Ammon's horn (tissue), 1 donor: ENCODE data around the gene TMBIM1.
A peak's percentile ranks its signal among the peaks of the same experiment; 100 is the strongest.

Source experiments
- DNase-seq: peaks from one replicate; pipeline ENCODE4 v3.0.0-alpha.2; 2016; ENCODE audit warnings: low spot score

Gene TMBIM1, protein sequence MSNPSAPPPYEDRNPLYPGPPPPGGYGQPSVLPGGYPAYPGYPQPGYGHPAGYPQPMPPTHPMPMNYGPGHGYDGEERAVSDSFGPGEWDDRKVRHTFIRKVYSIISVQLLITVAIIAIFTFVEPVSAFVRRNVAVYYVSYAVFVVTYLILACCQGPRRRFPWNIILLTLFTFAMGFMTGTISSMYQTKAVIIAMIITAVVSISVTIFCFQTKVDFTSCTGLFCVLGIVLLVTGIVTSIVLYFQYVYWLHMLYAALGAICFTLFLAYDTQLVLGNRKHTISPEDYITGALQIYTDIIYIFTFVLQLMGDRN

DNA sequence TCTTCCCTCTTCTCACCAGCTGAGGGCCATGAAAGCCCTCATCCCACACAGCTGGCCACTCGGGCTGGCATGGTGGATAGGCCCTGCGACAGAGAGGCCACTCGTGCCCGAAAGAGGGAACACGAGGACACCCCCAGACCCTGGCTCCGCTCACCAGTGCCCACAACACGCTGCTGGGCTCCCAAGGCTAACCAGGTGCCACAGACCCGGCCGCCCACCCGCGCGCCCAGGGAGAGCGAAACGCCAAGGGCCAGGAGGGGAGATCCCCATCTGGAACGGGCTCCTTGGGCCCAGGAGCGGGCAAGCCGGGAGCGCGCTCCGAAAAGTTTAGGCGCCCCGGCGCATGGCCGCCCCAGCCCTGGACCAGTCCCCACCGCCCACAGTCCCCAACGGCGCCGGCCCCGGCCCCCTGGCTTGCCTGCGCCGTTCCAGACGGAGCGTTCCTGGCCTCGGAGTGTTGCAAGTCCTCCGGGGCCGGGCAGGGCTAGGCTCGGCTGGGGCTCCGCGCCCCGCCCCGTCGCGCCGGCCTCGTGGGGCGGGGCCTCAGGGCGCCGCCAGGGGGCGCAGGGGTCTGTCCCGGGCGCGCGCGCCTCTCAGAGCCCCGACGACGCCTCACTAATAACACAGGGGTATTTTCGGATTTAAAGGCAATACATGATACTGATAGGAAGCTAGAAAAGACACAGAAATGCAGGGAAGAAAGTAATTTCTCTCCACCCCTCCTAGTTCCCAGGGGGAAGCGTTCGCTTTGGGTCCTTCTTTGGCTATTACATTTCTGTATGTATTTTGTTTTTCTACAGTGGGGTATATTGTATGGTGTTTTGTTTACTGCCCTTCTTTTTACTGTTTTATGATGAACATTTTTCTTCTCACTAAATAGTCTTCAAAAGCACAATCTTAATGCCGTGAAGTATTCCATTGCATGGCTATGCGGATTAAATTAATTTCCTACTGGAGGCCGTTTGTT is at the start of gene TMBIM1:
Gene TMBIM1 (minus strand): TSS at position 456 of the 967 bp plus-strand sequence. CDS start 10,362 bp downstream, outside the sequence.
- DNase-seq, result peak; percentile 72

DNA sequence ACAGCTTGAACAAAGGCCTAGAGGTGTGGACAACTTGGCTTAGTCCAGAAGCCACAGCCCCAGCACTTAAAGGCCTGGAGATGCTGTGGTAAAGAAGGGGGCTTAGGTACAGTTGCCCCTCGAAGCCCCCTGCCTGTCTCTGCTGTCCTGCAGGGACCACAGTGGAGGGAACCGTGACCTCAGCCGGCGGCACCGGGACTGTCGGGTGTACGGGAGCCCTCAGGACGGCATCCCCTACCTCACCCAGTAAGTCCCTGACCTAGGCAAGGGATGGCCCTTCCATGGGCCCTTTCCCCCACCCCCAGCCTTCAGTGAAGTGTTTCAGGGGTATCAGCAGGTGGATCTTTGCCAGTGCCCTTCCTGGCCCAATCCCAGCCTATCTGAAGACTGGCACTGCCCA is 49.1 kb upstream of the TMBIM1 start:
- no peak for DNase-seq

DNA sequence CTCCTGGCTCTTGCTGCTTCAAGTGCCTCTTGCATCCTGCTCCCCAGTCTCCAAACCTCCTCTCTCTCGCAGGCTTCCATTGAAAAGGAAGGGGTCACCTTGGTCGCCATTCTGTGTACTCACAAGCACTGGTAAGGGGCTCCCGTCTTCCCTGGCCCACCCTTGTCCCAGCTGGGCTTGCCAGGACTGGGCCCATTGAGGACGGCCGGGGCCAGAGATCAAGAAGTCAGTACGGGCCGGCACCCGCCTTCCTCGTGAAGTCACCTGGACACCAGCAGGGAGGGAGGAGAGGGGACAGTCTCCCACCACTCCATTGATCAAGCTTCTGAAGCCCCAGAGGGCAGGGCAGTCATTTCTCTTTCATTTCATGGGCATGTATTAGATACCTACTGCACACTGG is 48.4 kb upstream of the TMBIM1 start:
- no peak for DNase-seq

DNA sequence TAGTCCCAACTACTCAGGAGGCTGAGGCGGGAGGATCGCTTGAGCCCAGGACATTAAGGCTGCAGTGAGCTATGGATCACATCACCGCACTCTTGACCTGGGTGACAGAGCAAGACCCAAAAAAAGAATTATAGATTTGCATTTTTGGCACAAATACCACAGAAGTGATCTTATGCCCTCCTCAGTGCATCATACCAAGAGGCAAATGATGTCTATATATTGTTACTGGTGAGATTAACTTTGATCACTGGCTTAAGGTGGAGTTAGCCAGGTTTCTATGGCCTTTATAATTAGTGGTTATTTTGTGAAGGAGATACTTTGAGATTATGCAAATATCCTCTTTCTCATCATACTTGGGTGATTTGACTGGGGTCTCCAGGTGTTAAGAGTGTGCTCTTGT is 42.2 kb upstream of the TMBIM1 start:
- no peak for DNase-seq

DNA sequence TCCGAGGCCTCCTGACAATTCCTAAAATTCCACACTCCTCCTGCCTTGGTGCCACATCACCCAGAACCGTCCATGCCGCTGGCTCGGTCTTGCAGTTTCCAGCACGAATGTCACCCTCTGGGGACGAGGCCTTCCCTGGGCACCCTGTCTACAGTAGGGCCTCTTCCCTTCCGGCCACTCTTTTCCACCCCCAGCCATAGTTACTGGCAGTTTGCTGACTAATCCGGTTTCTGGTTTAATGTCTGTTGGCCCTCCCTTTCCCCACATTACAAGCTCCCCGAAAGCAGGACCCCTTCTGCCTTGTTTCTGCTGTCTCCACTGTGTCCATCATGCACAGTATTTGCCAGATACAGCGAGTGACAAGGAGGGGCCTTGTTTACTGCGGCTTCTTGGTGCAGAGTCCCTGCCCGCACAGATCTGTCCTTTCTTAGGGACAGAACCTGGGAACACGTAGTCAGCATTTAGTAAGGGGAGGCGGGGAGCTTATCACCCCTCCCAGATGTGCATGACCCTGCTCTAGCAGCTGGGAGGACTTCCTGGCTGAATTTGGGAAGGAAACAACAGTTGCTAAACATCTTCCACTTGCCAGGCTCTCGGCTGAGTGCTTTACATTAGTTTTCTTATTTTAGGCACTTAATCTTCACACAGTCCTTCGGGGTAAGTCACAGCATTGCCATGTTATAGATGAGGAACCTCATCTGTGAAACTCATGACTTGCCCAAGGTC is 40.8 kb upstream of the TMBIM1 start:
- DNase-seq, result peak; percentile 38

DNA sequence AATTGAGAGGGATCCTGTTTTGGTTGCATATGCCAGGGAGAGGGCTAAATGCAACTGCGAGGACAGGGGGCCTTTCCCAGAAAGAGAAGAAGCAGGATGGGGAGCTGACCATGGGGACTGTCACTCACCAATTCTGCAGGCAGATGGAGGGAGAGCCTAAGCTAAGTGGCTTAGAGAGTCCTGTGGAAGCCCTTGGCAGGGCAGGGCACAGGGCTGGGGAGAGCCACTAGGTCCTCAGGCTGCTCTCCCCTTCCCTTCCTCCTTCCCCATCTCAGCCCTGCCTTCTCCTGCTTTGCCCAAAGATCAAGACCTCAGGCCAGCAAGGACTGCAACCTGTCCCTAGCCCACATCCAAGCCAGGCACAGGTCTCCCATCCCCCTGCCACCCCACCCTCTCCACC is 40.0 kb upstream of the TMBIM1 start:
- no peak for DNase-seq

DNA sequence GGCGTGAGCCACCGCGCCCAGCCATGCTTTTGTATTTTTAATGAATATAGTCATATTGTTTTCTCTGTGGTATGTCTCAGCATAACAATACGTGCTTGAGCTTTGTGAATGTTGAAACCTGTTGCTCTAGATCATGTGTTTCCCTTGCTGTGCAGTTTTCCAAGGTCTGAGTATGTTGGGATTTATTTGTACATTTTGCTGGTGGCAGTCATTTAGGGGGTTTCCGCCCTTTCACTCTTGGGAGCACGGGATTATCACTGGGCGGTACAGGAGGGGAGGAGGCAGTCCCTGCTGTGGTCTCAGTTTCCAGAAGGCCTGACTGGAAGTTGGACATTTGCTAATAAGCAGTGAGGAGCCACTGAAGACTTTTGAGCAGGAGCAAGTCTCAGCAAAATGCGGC is 39.4 kb upstream of the TMBIM1 start:
- DNase-seq, result no peak

DNA sequence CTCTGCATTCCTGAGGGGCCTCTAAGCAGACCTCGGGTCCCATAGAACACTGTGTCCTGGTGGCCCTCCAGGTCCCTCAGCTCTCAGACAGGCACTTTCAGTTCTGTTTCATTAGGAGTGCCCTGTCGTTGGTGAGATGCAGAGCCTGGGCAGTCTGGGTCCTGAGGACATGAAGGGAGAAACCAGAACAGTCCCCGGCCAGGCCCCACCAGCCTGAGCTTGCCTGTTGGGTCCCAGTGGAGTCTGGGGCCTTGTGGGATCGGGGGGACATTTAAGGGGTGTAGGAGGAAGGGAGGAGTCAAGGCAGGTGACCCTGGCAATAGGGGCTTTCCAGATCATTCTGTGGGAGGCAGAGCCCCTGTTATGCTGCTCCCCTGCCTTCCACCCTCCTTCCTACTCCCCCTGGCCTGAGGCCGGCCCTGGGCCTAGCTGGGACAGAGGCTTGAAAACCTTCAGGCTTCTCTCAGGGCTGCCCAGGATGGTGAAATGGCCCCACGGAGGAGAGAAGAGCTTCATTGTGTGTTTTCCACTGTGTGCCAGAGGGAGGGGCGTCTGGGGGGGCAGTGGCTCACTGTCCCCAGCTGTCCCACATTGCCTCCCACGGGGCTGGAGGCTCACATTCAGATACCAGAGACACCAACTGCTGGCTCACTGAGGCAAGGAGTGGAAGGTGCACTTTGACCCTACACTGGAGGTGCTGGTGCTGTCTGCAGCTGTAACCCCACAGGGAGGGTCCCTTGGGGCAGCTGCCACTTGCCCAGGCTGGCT is 37.7 kb upstream of the TMBIM1 start:
- peak; percentile 25 for DNase-seq

DNA sequence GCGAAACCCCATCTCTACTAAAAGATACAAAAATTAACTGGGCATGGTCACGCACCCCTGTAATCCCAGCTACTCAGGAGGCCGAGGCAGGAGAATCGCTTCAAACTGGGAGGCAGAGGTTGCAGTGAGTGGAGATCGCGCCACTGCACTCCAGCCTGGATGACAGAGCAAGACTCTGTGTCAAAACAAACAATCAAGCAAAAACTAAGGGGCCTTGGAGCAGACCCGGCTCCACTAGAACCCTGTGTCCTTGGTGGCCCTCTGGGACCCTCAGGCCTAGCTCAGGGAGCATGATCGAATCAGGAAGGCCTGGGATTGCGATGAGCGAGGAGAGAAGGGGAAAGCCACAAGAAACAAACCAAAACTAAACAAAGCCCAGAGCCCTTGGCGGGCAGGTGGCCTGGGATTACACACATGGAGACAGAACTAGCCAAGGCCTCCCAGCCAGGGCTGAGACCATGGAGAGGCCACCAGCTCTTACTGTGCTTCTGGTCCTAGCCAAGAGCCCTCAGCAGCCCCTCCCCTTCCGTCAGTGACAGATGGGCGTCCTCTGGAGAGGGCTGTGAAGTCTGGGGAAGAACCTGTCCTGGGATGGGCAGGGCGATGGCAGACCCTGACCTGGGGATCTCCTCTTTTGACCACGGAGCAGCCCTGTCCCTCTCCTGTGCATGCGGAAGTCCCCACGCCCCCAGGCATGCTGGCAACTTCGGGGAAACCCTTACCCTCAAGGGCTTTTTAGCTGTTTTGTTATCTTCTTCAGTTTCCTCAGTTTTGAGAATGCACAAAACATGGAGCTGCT is 36.9 kb upstream of the TMBIM1 start:
- no peak for DNase-seq

DNA sequence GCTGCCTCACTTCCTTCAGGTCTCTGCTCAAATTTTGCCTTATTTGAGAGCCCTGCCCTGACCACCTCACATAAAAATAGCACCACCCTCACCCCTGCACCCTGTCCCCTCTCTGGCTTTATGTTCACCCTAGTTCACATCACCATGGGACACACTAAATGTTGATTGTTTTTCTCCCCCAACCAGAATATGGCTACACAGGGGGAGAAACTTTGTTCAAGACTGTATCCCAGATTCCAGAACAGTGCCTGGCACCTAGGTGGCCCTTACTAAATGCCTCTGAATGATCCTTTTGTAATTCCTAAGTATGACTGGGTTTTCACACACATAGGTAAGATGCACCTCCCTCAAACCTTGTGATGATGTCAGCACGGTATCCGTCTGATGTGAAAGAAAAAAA is 36.0 kb upstream of the TMBIM1 start:
- DNase-seq, result no peak

DNA sequence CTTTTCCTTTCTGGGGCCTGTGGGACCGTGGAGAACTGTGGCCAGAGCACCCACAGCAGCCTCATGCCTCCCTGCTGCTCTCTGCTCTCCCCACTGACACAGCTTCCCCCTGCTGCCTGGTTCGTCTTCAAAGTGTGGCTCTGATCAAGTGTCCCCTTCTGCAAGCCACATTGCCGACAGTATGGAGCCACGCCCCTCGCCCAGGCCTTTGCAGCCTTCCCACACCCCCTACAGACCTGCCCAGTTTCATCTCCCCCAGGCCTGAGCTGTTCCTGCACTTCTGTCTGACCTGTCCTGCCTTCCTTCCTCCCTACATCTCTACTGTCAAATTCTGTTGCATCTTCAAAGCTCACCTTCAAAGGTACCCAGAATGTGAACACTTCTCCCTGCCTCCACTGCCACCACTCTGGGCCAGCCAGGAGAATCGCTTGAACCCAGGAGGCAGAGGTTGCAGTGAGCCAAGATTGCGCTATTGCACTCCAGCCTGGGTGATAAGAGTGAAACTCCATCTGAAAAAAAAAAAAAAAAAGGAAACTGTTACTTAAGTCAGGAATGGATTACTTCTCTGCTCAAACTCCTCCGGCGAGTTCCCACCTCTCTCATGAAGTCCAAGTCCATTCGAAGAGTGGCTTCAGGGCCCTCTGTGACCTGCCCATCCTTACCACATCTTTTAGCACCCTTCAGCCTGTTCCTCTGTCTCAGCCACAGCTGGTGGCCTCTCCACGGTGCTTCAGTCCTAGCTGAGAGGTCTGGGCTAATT is 35.3 kb upstream of the TMBIM1 start:
- no peak for DNase-seq

DNA sequence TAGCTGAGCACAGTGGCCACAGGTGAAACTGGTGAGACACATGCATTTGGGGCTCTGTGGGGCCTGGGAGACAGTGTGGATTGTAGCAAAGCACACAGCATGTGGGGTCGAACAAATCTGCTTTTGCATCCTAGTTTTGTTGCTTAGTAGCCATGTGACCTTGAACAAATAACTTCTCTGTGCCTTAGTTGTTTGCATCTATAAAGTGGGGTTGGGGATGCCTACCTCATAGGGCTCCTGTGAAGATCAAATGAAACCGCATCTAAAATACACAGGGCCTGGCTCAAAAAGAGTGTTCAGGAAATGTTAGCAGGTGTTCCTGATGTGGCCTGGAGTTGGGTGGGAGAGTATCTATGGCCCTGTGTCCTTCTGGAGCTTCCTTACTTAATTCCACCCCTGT is 34.0 kb upstream of the TMBIM1 start:
- DNase-seq, result no peak

DNA sequence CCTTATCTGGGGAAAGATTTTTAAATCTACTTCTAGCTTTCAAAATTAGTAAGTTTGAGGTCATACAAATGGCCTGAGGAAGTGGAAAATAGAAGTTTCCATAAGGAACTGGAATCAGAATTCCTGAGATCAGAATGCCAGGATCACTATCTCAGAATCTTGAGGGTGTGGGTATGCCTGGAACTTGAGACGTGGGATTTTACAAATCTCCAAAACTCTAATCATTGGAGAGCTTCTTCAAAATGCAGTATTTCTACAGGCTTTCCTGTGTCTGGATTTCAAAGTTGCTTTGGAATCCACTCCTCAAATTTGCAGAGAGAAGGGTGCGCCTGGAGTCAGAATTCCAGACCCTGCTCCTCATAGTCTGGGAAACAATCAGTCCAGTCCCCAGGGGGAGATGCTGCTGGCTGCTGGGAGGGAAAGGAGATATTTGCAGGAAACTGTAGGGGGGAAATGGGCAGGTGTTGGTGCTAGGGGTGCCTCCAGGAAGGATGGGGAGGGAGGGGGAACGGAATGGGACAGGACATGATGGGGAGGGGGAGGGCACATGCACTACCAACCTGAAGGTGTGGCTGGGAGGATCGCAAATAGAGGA is 33.4 kb upstream of the TMBIM1 start:
- no peak for DNase-seq

DNA sequence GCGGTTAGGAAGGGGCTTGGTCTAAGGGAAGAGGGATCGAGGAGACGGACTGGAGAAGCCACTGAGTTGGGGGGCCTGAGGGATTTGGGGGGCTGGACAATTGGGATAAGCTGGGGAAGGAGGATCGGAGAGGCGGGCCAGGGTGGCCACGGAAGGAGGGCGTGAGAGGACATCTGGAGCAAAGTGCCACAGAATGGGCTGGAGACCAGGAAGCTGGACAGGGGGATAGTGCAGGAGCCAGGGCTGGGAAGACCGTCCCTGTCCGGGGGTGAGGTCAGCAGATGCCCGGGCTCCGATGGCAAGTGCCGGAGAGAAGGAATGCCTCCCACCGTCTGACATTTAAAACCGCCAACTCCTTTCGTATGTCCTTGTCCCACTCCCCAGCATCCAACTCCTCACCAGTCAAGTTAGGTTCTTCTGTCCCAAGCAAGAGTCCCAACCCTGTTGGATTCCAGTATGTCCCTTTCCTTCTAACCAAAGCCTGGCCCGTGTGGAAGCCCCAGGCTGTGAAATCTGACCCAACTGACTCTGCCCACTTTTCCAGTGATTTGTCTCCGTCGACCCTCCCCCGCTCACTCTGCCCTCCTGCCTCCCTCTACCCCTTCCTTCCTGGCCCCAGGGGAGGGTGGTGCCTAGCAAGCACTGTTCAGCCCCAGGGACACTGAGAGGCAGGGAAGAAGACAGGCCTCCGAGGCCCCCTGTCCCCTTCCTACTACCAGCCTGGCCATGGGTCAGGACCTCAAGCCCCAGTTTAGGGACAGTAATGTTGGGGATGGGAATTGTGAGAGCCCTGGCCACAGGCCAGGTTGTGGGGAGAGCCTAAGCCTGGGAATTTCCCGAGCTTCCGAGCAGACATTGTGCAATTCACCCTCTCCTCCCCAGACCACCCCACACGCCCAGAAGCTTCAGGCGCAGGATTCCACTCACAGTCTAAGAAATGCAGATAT is 31.5 kb upstream of the TMBIM1 start:
- DNase-seq, result no peak

DNA sequence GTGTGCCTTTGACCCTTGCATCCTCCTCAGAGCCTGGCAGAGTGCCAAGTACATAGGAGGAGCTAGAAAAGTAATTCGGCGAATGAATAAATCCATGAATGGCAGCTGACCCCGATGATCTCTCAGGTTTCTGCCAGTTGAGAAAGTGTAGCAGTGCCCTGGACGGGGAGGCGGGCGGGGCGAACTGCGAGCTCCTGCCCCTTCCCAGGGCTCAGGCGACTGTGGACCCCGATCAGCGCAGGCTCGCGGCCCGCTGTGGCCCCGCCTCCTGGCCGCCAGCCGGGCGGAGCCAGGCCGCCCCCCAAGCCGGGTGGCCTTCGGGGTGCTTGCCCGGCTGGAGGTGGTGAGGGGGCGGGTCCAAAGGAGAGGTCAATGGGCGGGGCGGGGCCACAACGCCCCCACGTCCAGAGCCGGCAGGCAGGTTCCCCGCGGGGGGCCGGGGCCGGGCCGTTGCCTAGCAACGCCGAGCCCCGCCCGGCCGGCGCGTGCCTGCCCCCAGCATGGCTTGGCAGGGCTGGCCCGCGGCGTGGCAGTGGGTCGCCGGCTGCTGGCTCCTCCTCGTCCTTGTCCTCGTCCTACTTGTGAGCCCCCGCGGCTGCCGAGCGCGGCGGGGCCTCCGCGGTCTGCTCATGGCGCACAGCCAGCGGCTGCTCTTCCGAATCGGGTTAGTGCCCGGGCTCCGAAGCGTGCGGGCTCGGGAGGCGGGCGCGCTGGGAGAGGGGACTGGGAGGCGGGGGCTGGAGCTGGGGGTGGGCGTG is 30.6 kb upstream of the TMBIM1 start:
- peak; percentile 77 for DNase-seq

DNA sequence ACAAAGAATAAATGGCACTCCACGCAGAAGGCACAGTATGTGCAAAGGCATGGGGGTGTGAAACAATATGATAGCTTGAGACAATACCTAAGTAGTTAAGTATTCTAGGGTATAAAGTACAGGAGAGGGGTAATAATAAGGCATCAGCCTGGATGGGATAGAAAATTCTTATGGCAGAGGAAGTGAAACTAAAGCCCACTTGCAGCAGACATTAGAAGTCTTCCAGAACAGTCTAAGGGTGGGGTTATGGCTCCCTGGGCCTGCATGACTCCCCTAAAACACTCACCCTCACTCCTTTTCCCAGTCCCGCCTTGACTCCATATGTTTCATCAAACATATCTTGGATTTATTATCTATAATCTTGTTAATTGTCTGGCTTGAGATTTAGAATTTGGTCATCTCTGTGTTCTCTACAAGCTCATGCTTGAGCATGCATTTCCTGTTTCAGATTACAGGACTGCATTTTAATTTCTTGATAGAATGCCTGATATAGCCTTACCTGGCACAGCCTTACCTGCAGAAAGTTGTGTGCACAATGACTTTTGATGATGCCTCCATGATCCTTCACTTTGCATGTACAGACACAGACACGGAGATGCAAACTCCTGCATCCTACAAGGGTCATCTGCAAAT is 28.5 kb upstream of the TMBIM1 start:
- no peak for DNase-seq

DNA sequence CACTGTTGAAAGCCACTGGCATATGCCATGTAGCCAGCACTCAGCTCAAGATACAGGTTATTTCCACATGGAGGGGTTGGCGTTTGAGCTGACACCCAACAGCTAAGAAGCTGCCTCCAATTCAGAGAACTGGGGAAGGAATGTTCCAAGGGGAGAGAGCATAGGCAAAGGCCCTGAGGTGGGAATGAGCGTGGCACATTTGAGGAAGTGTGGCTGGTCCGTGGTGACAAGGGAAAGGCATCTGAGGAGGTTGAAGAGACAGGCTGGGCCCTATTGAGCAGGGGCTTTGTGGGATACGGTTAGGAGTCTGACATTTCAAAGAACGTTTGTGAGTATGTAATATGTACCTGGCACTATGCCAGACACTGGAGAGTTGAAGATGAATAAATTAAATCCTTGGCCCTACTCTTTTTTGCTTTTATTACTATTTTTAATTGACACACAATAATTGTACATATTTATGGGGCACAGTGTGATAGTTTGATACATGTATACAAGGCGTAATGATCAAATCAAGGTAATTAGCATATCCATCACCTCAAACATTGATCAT is 27.6 kb upstream of the TMBIM1 start:
- no peak for DNase-seq
